ENCODE measurements around the gene LSMEM2. TPM values are rescaled to one million over a fixed set of nuclear protein-coding genes. Genes with fewer than 3 reads are reported as not detected.

The LSMEM2 gene
- total and polyA plus RNA-seq, 9 of the 15 experiments (the other 6 are each of a cell fraction or from before 2014, with no cell fraction given) = not detected

- peak overlapping the region; percentile 67 for H3K27ac ChIP-seq (ENCODE audit: extremely low read depth, low read depth, low read length)
- H4K20me1 ChIP-seq (replicated peaks; ENCODE audit: control insufficient read depth, insufficient read depth, low read length) = no peaks in the 10 kb centered on the region
- DNase-seq (ENCODE audit: extremely low read depth in 1 of 4, low spot score in 3 of 4) (no peak), FAIRE-seq (no peak), ATAC-seq (no peak)
- H3K4me1 ChIP-seq (replicated peaks in 1 of 2; ENCODE audit: control insufficient read depth in 2 of 2, insufficient read depth in 2 of 2, low read length in 2 of 2) = peaks cover 12 to 71% of the 10 kb centered on the region in 2 experiments; a peak in 4 of 5 replicates
- TF ChIP-seq, protein P1, sequence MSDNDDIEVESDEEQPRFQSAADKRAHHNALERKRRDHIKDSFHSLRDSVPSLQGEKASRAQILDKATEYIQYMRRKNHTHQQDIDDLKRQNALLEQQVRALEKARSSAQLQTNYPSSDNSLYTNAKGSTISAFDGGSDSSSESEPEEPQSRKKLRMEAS (CRISPR knock-in tag; IDR thresholded peaks at IDR 0.05) = 0 out of 2 replicates have a peak, but pooled peaks have one; percentile 16
- no peak for TF ChIP-seq ZNF75A (CRISPR knock-in tag; IDR thresholded peaks at IDR 0.05)
- no peak overlapping the region; the same call in 1 of the 2 replicates for H2AFZ ChIP-seq (ENCODE audit: low read depth, low read length)
- H3K79me2 ChIP-seq (ENCODE audit: control insufficient read depth, insufficient read depth, low read length) = peaks cover 42% of the 10 kb centered on the region
- H3K9me1 ChIP-seq (ENCODE audit: control insufficient read depth, insufficient read depth, low read length) = no peaks in the 10 kb centered on the region
- H3K4me2 ChIP-seq (ENCODE audit: insufficient read depth, low read length) = peak overlapping the region; percentile 91
- no TSS peak for BruUV-seq (replicated peaks)
- in situ Hi-C loops (cut with MboI) = no loop called here
- ChIA-PET CTCF (ENCODE audit: low intra/inter-chr PET ratio) (no interaction called here), POLR2A (interaction anchor here (0.5 to 1.0 kb wide), 2 partner anchors 26 to 43 kb away, joined by 3 to 5 read pairs; no protein-coding TSS in a partner anchor)
- 64% methylated on average over 12 of the region's 12 CpGs for WGBS (ENCODE audit: insufficient coverage, low coverage, missing lambda C conversion rate)
- peak overlapping the region; percentile 70 to 100 for H3K9ac ChIP-seq (ENCODE audit: insufficient read depth in 1 of 2, low read depth in 2 of 2, low read length in 2 of 2)
- intact Hi-C loops (cut with micrococcal nuclease) = no loop called here
- H3K36me3 ChIP-seq (ENCODE audit: control insufficient read depth, insufficient read depth, low read length) = peaks cover 36% of the 10 kb centered on the region; the same call in 2 of the 3 replicates
- H3K27me3 ChIP-seq (ENCODE audit: control insufficient read depth in 2 of 2, insufficient read depth in 2 of 2, low read length in 2 of 2) = no peaks in the 10 kb centered on the region
- peak overlapping the region; percentile 27; the same call in 1 of the 2 replicates for H3K4me3 ChIP-seq
- no peaks in the 10 kb centered on the region for H3K9me3 ChIP-seq (replicated peaks; ENCODE audit: control insufficient read depth, insufficient read depth, low read depth, low read length)
These were observed 14.4 kb downstream of the LSMEM2 start for GRCh38 chr3:50293079-50293801.

GRCh38 chr3:50294089-50294488 lies 15.2 kb downstream of the LSMEM2 start:
- BruUV-seq (replicated peaks) = no TSS peak
- peaks cover 13 to 76% of the 10 kb centered on the region in 2 experiments; a peak in 4 of 5 replicates for H3K4me1 ChIP-seq (replicated peaks in 1 of 2; ENCODE audit: control insufficient read depth in 2 of 2, insufficient read depth in 2 of 2, low read length in 2 of 2)
- ChIA-PET POLR2A (no interaction called here), CTCF (ENCODE audit: low intra/inter-chr PET ratio) (no interaction called here)
- H4K20me1 ChIP-seq (replicated peaks; ENCODE audit: control insufficient read depth, insufficient read depth, low read length) = no peaks in the 10 kb centered on the region
- no peak for TF ChIP-seq CC2D1A (IDR thresholded peaks at IDR 0.05)
- peak; percentile 57; the same call in 1 of the 2 replicates for TF ChIP-seq ZNF121 (CRISPR knock-in tag; conservative IDR thresholded peaks at IDR 0.05)
- H3K27ac ChIP-seq (ENCODE audit: extremely low read depth, low read depth, low read length) = no peak overlapping the region
- H3K79me2 ChIP-seq (ENCODE audit: control insufficient read depth, insufficient read depth, low read length) = peaks cover 50% of the 10 kb centered on the region
- no peak overlapping the region for H3K4me2 ChIP-seq (ENCODE audit: insufficient read depth, low read length)
- WGBS (ENCODE audit: insufficient coverage, low coverage, missing lambda C conversion rate) = 77% methylated on average over 4 of the region's 4 CpGs
- no peak overlapping the region for H2AFZ ChIP-seq (ENCODE audit: low read depth, low read length)
- no peak for ATAC-seq
- intact Hi-C loops (cut with micrococcal nuclease) (no loop called here), in situ Hi-C loops (cut with MboI) (no loop called here)
- no peaks in the 10 kb centered on the region for H3K9me1 ChIP-seq (ENCODE audit: control insufficient read depth, insufficient read depth, low read length)
- no peak overlapping the region for H3K4me3 ChIP-seq
- H3K27me3 ChIP-seq (ENCODE audit: control insufficient read depth in 2 of 2, insufficient read depth in 2 of 2, low read length in 2 of 2) = no peaks in the 10 kb centered on the region
- peaks cover 27% of the 10 kb centered on the region; the same call in 2 of the 3 replicates for H3K36me3 ChIP-seq (ENCODE audit: control insufficient read depth, insufficient read depth, low read length)
- H3K9me3 ChIP-seq (replicated peaks; ENCODE audit: control insufficient read depth, insufficient read depth, low read depth, low read length) = no peaks in the 10 kb centered on the region
- H3K9ac ChIP-seq (ENCODE audit: insufficient read depth in 1 of 2, low read depth in 2 of 2, low read length in 2 of 2) = no peak overlapping the region
- DNase-seq (ENCODE audit: extremely low read depth in 1 of 4, low spot score in 3 of 4) = no peak
- FAIRE-seq = no peak
